GM19455 (cell line): ENCODE results near the gene ZMIZ1.

Experiments used
- ATAC-seq: cut with Tn5 transposase; IDR thresholded peaks from one replicate; pipeline ENCODE4 v1.9.1; 2021; ENCODE audit not compliant: unreplicated experiment

ZMIZ1 gene

GRCh38 chr10:79347894-79348639, 279.3 kb downstream of the ZMIZ1 start:
- ATAC-seq = peak; percentile 74

- no peak for ATAC-seq
These were observed 279.8 kb downstream of the ZMIZ1 start for GRCh38 chr10:79348640-79348988.

- no peak for ATAC-seq
These were observed 280.3 kb downstream of the ZMIZ1 start for GRCh38 chr10:79349072-79349491.

- ATAC-seq = no peak
These were observed 281.1 kb downstream of the ZMIZ1 start for GRCh38 chr10:79349766-79350406.

- no peak for ATAC-seq
These were observed 281.8 kb downstream of the ZMIZ1 start for GRCh38 chr10:79350407-79351154.

GRCh38 chr10:79351332-79351731, 282.6 kb downstream of the ZMIZ1 start:
- no peak for ATAC-seq

- no peak for ATAC-seq
These were observed 283.5 kb downstream of the ZMIZ1 start for GRCh38 chr10:79352035-79352877.

GRCh38 chr10:79353000-79353406, 284.2 kb downstream of the ZMIZ1 start:
- no peak for ATAC-seq

GRCh38 chr10:79353726-79354125, 285.0 kb downstream of the ZMIZ1 start:
- no peak for ATAC-seq

- ATAC-seq = no peak
These were observed 285.4 kb downstream of the ZMIZ1 start for GRCh38 chr10:79354141-79354540.

- no peak for ATAC-seq
These were observed 285.8 kb downstream of the ZMIZ1 start for GRCh38 chr10:79354615-79355014.

- no peak for ATAC-seq
These were observed 286.8 kb downstream of the ZMIZ1 start for GRCh38 chr10:79355420-79356017.

GRCh38 chr10:79356104-79356503, 287.3 kb downstream of the ZMIZ1 start:
- ATAC-seq = no peak

GRCh38 chr10:79357180-79357579, 288.4 kb downstream of the ZMIZ1 start:
- ATAC-seq = no peak

GRCh38 chr10:79358811-79359210, 290.0 kb downstream of the ZMIZ1 start:
- ATAC-seq = no peak

GRCh38 chr10:79359816-79360498, 291.2 kb downstream of the ZMIZ1 start:
- no peak for ATAC-seq

GRCh38 chr10:79360499-79361342, 292.0 kb downstream of the ZMIZ1 start:
- ATAC-seq = no peak

- ATAC-seq = no peak
These were observed 293.1 kb downstream of the ZMIZ1 start for GRCh38 chr10:79361726-79362397.
